Measurements from ENCODE around the gene ABCF1. TPM values are rescaled to one million over a fixed set of nuclear protein-coding genes. Genes with fewer than 3 reads are reported as not detected.

ABCF1 gene
- total RNA-seq, 2 donors from 2014 or later, result 42.3 to 49.2 TPM

DNA sequence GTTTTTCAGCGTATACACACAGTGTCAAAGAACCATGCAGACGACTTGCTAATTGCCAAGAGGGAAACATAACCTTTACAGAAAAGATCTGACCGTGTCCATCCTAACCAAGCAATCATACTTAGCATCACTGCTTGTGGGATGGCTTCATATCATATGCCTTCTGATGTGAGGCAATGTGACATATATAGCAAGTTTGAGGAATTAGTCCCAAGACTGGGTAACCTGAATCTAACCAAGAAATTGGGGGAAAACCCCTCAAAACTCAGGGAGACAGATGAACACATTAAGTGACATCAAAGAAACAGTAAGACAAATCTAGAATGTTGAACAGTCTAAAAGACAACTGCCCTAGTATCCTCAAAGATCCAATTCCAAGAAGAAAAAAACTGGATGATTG is 33.3 kb upstream of the ABCF1 start:
- H3K27ac ChIP-seq, result no peak overlapping the region
- no peak overlapping the region for H3K4me3 ChIP-seq
- TF ChIP-seq, protein P1, sequence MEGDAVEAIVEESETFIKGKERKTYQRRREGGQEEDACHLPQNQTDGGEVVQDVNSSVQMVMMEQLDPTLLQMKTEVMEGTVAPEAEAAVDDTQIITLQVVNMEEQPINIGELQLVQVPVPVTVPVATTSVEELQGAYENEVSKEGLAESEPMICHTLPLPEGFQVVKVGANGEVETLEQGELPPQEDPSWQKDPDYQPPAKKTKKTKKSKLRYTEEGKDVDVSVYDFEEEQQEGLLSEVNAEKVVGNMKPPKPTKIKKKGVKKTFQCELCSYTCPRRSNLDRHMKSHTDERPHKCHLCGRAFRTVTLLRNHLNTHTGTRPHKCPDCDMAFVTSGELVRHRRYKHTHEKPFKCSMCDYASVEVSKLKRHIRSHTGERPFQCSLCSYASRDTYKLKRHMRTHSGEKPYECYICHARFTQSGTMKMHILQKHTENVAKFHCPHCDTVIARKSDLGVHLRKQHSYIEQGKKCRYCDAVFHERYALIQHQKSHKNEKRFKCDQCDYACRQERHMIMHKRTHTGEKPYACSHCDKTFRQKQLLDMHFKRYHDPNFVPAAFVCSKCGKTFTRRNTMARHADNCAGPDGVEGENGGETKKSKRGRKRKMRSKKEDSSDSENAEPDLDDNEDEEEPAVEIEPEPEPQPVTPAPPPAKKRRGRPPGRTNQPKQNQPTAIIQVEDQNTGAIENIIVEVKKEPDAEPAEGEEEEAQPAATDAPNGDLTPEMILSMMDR (IDR thresholded peaks at IDR 0.05), result no peak
- TF ChIP-seq POLR2A (IDR thresholded peaks at IDR 0.05) (no peak), POLR2AphosphoS5 (IDR thresholded peaks at IDR 0.05) (no peak)
- H3K9me3 ChIP-seq, result no peaks in the 10 kb centered on the region
- intact Hi-C loops (cut with DNase I), result no loop called here
- H3K27me3 ChIP-seq (replicated peaks; ENCODE audit: insufficient read depth), result no peaks in the 10 kb centered on the region
- H3K36me3 ChIP-seq, result no peaks in the 10 kb centered on the region
- no peaks in the 10 kb centered on the region for H3K4me1 ChIP-seq (replicated peaks)
- WGBS, result 83% methylated on average over 3 of the region's 3 CpGs
- DNase-seq (ENCODE audit: low spot score), result no peak

DNA sequence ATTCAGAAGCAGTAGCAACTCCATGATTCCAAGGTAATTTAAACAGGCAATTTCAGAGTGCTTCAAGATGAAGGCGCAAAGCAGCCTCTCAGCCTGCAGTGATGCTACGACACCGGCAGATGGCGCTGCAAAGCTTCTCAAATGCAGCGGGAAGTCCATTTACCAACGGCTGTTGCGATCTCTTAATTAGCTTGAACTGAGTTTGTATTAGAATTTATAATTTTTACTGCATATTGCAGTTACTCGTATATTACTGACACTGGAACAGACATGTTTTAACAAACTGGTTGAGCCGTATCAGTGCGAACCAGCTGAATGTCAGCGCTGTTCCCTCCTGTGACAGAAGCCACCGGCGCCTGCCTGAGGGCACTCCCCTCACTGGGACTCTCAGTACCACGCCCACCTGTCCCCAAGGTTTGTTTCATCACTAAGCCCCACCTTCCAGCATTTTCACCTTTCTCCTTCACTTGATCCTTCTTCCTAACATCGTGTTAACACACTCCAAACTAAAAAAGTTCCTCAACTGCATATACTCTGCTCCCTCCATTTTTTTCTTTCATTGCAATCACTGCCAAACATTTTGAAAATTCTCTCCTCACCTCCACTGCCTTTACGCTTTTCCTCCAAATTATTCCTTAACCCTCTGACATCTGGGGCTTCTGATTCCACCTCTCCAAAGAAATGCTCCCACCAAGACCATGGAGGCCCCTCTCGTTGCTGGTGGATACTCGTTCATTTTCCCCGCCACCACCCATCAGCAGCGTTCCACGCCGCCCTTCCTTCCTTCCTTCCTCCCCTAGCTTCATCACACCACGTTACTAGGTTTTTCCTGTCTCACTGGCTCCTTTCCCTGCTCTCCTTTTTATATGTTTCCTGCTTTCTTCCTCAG is 29.5 kb upstream of the ABCF1 start:
- Histone ChIP-seq H3K27ac (no peak overlapping the region), H3K27me3 (replicated peaks; ENCODE audit: insufficient read depth) (no peaks in the 10 kb centered on the region), H3K9me3 (no peaks in the 10 kb centered on the region), H3K36me3 (no peaks in the 10 kb centered on the region), H3K4me1 (replicated peaks) (no peaks in the 10 kb centered on the region), H3K4me3 (peak overlapping the region; percentile 7 to 17)
- peak; percentile 74 for DNase-seq (ENCODE audit: low spot score)
- 14% methylated on average over 23 of the region's 23 CpGs for WGBS
- no peak for TF ChIP-seq POLR2A (IDR thresholded peaks at IDR 0.05)
- TF ChIP-seq POLR2AphosphoS5 (IDR thresholded peaks at IDR 0.05), result peak; percentile 78
- TF ChIP-seq, protein P1 (IDR thresholded peaks at IDR 0.05), result peak; percentile 83 to 94 (median 92)
- intact Hi-C loops (cut with DNase I), result loop anchor here (10.0 kb wide), 1 partner anchor 53 kb away; no protein-coding TSS in a partner anchor

DNA sequence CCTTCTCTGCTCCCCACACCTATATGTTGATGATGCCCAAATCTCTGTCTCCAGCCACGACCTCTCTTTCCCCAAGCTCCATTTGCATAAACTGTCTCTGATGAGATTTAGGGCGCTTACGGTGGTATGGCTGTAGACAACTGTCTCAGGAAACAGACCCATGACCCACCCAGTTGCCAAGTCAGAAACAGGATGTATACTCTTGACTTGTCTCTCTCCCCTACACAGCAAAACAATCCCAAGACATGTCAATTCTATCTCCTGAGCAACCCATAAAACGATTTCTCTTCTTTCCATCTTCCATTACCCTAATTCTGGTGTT is 28.9 kb upstream of the ABCF1 start:
- Histone ChIP-seq H3K4me3 (no peak overlapping the region), H3K27me3 (replicated peaks; ENCODE audit: insufficient read depth) (no peaks in the 10 kb centered on the region), H3K36me3 (no peaks in the 10 kb centered on the region), H3K9me3 (no peaks in the 10 kb centered on the region), H3K4me1 (replicated peaks) (no peaks in the 10 kb centered on the region), H3K27ac (no peak overlapping the region)
- intact Hi-C loops (cut with DNase I), result loop anchor here (10.0 kb wide), 1 partner anchor 52 kb away; no protein-coding TSS in a partner anchor
- no peak for DNase-seq (ENCODE audit: low spot score)
- TF ChIP-seq POLR2A (IDR thresholded peaks at IDR 0.05) (no peak), POLR2AphosphoS5 (IDR thresholded peaks at IDR 0.05) (no peak)
- TF ChIP-seq, protein P1 (IDR thresholded peaks at IDR 0.05), result no peak
- 13% methylated on average over 4 of the region's 4 CpGs for WGBS

DNA sequence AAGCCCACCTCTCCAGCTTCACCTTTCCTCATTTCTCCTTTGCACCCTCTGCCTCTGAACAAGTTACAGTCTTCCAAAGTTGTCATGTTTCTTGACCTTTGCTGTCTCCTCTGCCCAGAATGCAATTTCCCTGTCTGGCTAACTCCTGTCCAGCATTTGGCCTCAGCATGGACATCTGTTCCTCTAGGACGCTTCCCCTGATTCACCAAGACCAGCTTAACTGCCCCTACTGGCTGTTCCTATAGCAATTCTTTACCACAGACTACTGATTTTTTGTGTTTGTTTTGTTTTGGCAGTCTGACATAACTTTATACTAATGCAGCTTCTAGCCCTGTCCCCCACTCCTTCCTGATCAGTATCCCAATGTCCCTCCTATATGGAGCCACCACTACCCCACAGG is 28.3 kb upstream of the ABCF1 start:
- no peaks in the 10 kb centered on the region for H3K4me1 ChIP-seq (replicated peaks)
- no peak overlapping the region for H3K4me3 ChIP-seq
- H3K27me3 ChIP-seq (replicated peaks; ENCODE audit: insufficient read depth), result no peaks in the 10 kb centered on the region
- 72% methylated on average over 1 of the region's 1 CpG for WGBS
- intact Hi-C loops (cut with DNase I), result loop anchor here (10.0 kb wide), 1 partner anchor 52 kb away; no protein-coding TSS in a partner anchor
- no peak for DNase-seq (ENCODE audit: low spot score)
- TF ChIP-seq POLR2A (IDR thresholded peaks at IDR 0.05), result no peak
- TF ChIP-seq, protein P1 (IDR thresholded peaks at IDR 0.05), result no peak
- TF ChIP-seq POLR2AphosphoS5 (IDR thresholded peaks at IDR 0.05), result no peak
- no peaks in the 10 kb centered on the region for H3K36me3 ChIP-seq
- no peak overlapping the region for H3K27ac ChIP-seq
- H3K9me3 ChIP-seq, result no peaks in the 10 kb centered on the region

DNA sequence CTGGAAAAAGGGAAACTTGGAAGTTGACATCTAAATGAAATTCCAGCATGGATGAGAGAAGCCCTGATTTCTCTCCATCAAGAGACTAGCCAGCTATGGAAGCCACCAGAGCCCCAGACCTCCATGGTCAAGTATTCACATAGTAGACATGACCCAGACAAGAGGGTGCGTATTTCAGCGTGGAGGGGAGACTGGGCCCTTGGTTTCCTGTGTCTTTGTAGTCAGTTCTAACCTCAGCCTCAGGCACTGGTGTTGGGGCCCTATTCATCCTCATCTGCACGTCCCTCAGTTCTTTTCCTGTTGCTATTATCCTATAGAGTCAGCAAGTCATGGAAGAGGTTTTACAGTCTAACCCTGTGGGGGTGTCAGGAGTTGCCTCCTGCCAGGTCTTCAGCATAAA is 27.4 kb upstream of the ABCF1 start:
- H3K36me3 ChIP-seq, result no peaks in the 10 kb centered on the region
- H3K4me1 ChIP-seq (replicated peaks), result no peaks in the 10 kb centered on the region
- H3K27ac ChIP-seq, result no peak overlapping the region
- TF ChIP-seq POLR2A (IDR thresholded peaks at IDR 0.05) (no peak), POLR2AphosphoS5 (IDR thresholded peaks at IDR 0.05) (no peak)
- DNase-seq (ENCODE audit: low spot score), result no peak
- no peak overlapping the region for H3K4me3 ChIP-seq
- WGBS, result 96% methylated on average over 3 of the region's 3 CpGs
- no peaks in the 10 kb centered on the region for H3K9me3 ChIP-seq
- intact Hi-C loops (cut with DNase I), result loop anchor here (10.0 kb wide), 1 partner anchor 51 kb away; no protein-coding TSS in a partner anchor
- H3K27me3 ChIP-seq (replicated peaks; ENCODE audit: insufficient read depth), result no peaks in the 10 kb centered on the region

Measured in prostate gland (tissue), 2 donors.